ENCODE data around the gene ZNF226. TPM values are rescaled to one million over a fixed set of nuclear protein-coding genes. Genes with fewer than 3 reads are reported as not detected.

The ZNF226 gene
- total and polyA plus RNA-seq, 9 of the 15 experiments (the other 6 are each of a cell fraction or from before 2014, with no cell fraction given) = 6.2 to 19.4 (median 9.3) TPM

GRCh38 chr19:44164673-44165512, at the start of gene ZNF226 (continued):
- TF ChIP-seq CHAMP1 (IDR thresholded peaks at IDR 0.05) (no peak), HNRNPUL1 (IDR thresholded peaks at IDR 0.05; ENCODE audit: low read length) (no peak), DPF2 (IDR thresholded peaks at IDR 0.05) (0 out of 2 replicates have a peak, but pooled peaks have one; percentile 16), E2F3 (CRISPR knock-in tag; IDR thresholded peaks at IDR 0.05) (no peak), FOXJ3 (CRISPR knock-in tag; IDR thresholded peaks at IDR 0.05) (no peak), PKNOX1 (IDR thresholded peaks at IDR 0.05) (no peak), ESRRB (CRISPR knock-in tag; IDR thresholded peaks at IDR 0.05; ENCODE audit: borderline replicate concordance) (no peak), ZNF431 (CRISPR knock-in tag; IDR thresholded peaks at IDR 0.05) (no peak), PRPF4 (IDR thresholded peaks at IDR 0.05; ENCODE audit: insufficient read depth, low read depth, low read length, poor library complexity, severe bottlenecking) (no peak), MAFG (tag; conservative IDR thresholded peaks at IDR 0.05) (no peak), POLR3A (IDR thresholded peaks at IDR 0.05; ENCODE audit: borderline replicate concordance, extremely low read depth, insufficient read depth, insufficient read length) (no peak), KHSRP (IDR thresholded peaks at IDR 0.05) (no peak), ZMIZ1 (IDR thresholded peaks at IDR 0.05; ENCODE audit: low read depth in 2 of 2, low read length in 2 of 2) (no peak), IRF2 (CRISPR knock-in tag; IDR thresholded peaks at IDR 0.05) (no peak), ASH1L (IDR thresholded peaks at IDR 0.05; ENCODE audit: borderline replicate concordance, low read depth, partially characterized antibody) (peak; percentile 76), E2F5 (CRISPR knock-in tag; IDR thresholded peaks at IDR 0.05) (no peak), NONO (IDR thresholded peaks at IDR 0.05; ENCODE audit: low read depth in 2 of 2, low read length in 1 of 2) (no peak), ZNF512 (tag; IDR thresholded peaks at IDR 0.05) (no peak)
